ENCODE measurements around the gene LEFTY1.
"Not testable (repeated sequence)": the region's sequence is repeated elsewhere in the genome, so short reads cannot be mapped to it uniquely, and the experiment has no call there.

Gene LEFTY1

DNA sequence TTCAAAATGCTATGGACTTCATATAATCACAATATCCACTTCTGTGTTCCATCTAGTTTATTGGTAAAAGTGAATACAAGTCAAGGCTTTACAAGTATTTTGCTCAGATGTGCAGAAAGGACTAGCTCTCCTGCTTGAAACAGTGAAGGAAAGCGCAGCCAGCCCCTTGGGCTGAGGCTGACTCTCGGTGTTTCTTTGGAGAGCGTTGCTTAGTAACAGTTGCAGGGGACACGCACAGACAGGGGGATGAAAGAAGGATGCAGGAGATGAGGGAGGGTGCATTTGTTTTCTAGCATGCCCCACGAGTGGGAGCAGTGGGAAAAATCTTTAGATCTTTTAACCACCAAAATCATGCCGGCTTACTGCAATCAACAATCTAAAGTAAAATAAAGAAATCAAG is 26.0 kb upstream of the LEFTY1 start:
- DNase-seq = no peak

DNA sequence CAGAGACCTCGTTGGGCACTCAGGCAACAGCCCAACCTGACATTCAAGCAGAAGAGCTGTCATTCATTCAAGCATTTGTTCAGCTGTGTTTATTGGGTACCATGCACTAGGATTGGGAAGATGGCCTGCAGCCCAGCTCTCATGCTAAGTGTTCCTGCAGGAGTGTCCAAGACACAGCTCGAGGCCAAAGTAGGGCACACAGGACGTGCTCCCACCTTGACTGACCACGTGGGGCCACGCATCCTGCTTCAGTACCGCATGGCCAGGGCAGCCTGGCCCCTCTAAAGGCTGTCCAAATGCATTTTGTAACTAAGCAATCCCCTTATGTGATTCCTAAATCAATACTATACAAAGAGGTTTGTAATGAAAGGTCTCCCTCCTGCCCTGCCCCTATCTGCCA is 25.4 kb upstream of the LEFTY1 start:
- no peak for DNase-seq

DNA sequence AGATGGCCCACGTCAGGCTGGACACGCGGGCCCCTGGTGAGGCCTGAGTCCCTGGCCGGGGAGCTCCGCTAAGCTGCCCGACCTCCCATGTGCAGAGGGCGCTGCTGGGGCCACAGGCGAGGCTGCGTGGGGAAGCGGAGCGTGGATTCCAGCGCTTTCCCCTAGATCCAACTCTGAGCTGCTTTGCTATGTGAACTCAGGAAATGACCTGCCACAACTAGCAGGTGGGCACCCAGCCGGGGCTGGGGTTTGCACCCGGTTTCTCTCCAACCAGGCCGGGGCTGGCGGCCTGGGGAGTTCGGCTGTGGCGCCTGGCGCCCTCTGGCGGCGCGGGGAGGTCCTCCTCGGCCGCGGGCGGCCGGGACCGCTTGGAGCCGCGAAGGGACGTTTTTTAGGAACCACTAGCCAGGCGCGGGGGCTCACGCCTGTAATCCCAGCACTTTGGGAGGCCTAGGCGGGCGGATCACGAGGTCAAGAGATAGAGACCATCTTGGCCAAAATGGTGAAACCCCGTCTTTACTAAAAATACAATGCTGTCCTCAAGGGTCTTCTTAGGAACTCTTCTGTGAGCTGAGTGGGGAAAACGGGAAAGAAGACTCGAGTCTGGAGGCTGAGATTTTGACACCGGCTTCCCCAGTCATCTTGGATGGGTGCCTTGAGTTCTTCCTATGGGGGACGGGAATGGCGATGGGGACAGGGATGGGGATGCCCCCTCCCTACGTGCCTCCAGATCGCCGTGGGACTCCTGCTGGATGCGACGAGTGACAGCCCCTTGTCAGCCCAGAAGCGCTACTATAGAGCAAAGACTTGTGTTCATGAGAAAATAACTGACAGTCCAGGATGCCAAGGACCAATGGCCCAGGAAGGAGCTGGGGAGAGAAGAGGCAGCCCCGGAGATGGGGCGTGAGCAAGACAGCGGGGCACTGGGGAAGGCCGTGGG is 22.5 kb upstream of the LEFTY1 start:
- DNase-seq = no peak

DNA sequence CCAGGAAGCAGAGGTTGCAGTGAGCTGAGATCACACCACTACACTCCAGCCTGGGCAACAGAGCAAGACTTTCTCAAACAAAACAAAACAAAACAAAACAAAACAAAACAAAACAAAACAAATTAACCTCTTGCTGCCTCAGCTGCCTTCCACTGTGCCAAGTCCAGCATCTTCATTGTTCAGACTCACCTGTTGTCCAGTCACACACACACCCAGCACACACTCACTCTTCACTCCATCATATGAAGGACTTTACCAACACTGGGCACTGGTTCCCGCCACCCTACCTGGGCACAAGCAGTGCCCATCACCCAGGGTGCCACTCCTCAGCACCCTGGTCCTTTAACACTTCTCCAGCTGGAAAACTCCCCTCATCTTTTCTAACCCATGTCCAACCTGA is 20.5 kb upstream of the LEFTY1 start:
- no peak for DNase-seq

DNA sequence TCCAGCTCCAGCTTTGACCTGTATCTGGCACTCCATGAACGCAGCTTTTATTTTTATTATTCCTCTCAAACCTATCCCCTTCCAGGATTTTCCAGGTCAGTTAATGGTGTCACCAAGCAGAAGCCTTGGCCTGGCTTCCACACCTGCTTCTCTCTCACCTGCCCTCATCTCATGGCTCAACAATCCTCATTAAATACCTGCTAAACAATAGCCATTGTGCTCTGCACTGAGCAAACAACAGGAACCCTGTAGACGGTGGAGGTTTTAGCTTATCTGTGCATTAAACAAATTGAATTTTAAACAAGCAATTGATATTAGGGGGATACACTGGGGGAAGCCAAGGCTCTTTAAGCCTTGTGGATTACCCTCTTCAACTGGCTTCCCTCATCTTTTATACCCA is 19.8 kb upstream of the LEFTY1 start:
- no peak for DNase-seq

DNA sequence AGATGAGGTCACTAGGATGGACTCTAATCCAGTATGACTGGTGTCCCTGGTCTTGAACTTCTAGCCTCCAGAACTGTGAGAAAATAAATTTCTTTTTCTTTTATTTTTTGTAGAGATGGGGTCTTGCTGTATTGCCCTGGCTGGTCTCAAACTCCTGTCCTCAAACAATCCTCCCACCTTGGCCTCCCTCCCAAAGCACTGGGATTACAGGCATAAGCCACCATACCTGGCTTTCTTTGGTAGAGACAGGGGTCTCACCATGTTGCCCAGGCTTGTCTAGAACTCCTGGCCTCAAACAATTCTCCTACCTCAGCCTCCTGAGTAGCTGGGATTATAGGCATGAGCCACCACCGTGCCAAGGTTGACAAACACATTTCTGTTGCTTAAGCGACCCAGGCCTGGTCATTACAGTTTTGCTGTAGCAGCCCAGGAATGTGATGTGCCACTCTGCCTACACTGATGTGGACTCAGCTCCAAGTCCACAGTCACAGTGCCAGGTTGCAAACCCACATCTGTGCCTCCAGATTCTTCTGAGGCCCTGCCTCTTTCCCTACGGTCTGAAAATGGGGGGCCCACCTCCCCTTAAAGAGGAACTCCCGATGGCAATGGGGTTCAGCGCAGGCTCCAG is 19.2 kb upstream of the LEFTY1 start:
- DNase-seq = no peak

DNA sequence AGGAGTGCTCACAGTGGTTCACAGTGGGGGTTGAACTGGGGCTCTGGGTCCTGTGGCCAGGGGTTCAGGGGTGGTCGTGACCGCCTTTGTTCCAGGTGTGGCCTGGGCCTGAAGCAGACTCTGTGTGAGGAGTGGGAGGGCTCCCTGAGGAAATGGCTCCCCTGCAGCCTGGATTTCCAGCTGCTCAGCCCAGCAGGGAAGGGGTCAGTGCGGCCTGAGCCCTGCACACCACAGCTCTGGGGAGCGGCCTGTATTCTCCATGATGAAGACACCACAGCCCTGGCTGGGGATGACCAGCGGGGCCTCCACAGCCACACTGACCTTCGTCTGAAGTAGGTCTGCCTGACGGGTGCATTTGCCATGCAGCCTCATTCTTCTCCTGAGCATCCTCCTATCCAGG is 18.4 kb upstream of the LEFTY1 start:
- no peak for DNase-seq

DNA sequence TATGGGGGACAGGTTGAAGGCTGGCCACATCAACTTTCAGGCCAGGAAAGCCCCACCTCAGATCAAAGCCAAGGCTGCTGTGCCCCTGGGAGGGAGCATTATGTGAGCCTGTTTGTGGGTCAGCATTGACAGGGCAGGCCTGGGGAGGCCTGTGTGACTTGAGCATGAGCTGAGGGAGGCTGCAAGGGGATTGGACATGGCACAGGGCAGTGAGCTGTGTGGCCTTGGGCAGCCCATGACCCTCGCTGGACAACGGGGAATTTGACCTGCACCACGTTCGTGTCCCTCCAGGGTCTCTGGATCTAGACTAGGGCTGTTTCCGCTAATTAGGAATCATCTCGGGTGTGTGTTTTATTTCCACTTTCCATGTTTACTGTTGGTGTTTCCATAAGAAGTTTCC is 17.5 kb upstream of the LEFTY1 start:
- no peak for DNase-seq

DNA sequence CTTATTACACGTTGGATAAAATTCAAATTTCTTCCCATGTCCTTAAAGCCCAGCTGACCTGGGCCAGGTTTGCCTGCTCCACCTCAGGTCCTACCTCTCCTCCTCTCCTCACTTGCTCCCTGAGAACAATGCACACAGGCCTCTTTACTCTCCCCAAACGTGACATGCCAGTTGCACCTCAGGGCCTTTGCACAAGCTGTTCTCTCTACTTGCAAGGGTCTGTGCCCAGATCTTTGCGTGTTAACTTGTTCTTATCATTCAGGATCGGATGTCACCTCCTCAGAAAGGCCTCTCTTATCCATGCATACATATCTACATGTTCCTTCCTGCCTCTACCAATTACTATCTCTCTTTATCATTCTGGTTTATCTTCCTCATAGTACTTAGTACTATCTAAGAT is 14.7 kb upstream of the LEFTY1 start:
- DNase-seq = no peak

DNA sequence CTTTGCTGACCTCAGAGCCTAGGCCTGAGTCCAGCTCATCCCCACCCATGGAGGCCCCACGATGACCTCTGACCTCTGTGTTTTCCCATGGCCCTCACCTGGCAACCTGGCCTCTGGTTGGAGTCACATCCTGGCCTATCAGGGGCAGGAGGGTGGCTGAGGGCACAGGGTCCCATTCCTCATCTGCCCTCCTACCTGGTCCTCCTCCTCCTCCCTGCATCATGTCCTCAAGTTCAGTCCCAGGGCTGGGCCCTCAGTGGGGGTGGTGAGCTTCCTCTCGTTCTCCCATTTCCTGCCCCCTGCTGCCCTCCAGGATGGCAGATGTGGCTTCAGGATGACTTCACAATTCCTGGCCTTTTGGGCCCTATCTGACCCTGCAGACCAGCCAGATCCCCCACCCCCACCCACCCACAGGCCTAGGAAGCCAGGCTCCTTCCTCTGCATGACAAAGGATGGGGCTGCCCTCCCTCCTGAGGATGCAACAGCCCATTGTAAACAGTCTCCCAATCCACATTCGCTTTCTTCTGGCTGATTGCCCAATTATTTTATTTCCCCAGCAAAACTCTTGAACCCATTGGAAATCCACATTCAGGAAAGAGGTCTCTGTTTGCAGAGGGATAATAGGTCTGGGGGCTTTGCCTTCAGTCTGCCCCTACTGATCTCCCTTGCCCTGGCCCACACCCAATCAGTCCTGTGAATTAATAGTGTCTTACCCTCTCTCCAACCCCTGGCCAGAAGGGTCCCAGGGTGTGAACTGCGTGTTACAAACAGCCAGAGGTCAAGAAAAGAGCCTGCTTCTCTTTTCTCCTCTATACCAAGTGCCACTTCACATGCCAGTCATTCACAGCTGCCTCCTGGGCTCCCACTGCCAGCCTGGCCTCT is 10.3 kb upstream of the LEFTY1 start:
- no peak for DNase-seq

DNA sequence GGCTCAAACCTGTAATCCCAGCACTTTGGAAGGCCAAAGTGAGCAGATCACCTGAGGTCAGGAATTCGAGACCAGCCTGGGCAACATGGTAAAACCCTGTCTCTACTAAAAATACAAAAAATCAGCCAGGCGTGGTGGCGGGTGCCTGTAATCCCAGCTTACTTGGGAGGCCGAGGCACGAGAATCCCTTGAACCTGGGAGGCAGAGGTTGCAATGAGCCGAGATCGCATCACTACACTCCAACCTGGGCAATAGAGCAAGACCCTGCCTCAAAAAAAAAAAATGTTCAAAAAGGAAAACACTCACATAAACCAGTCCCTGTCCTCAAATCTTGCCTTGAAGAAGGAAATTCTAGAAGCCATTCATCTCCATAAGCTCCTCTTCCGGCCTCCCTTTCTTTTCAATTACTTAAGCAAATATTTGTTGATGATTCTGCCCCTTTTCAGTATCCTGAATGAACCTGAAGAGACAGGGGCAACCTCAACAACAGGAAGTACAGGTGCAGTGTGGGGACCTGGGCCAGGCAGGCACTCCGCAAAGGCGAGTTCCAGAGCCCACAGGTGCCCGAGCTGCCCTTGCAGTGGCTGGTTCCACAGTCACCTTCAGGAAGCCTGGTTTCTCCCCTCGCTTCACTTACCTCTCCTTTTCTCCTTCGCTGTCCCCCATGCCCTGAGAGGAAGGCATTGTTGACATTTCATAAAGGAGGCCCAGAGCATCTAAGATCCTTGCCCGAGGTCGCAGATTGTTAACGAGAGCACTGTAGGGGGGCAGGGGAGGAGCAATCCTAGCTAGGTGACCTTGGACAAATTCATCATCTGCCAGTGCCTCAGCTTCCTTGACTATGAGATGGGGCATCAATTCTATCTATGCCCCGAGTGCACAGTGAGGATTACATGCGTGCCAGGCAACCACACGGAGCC is 8.9 kb upstream of the LEFTY1 start:
- DNase-seq = no peak

DNA sequence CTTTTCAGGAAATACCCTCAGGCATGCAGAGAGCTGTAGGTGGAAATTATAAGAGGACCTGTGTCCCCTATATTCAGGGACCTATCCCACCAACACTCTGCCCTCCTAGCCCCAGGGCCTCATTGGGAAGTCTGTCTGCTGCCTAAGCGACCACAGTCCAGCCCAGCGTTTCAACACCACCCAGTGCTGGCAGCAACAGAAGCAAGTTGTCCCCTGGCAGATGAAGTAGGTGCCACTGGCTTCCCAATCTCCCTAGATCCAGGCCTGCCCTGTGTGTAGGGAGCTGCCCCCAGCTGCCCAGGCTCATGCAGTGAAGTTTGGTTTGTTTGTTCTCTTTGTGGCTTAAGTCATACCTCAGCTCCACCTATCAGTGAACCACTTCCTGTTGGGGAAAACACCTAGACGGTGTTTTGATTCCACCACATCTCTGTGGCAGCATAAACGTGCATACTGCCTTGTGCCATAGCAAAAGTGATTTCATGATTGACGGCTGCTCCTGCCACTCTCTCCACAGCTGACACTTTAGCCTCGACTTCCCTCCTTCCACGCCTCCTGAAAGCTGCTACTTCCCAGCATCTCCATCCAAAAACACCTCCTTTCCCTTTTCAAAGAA is 8.1 kb upstream of the LEFTY1 start:
- no peak for DNase-seq

DNA sequence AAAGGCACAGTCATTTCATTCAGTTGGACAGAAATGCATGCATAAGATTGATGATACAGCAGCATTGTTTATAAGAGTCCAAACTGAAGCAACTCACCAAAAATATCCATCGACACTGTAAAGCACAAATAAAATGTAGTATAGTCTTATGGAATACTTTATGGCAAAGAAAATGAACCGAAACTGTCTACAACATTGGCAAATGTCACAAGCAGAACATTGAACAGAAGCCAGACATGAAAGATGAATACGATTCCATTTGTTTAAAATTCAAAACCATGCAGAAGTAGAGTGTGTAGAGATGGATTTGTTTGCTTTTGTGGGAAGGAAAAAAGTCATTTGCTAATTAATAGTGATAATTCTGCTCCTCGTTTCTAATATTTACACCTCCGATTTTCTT is 7.5 kb upstream of the LEFTY1 start:
- no peak for DNase-seq

DNA sequence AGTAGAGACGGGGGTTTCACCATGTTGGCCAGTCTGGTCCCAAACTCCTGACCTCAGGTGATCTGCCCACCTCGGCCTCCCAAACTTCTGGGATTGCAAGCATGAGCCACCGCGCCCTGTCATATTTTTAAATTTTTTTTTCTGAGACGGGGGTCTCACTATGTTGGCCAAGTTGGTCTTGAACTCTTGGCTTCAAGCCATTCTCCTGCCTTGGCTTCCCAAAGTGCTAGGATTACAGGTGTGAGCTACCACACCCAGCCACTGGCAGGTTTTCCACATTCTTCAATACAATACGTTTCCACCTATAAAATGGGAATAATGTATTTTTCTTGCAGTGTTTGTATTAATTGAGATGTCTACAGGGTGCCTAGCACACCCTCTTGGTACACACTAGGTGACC is 3.4 kb upstream of the LEFTY1 start:
- no peak for DNase-seq

DNA sequence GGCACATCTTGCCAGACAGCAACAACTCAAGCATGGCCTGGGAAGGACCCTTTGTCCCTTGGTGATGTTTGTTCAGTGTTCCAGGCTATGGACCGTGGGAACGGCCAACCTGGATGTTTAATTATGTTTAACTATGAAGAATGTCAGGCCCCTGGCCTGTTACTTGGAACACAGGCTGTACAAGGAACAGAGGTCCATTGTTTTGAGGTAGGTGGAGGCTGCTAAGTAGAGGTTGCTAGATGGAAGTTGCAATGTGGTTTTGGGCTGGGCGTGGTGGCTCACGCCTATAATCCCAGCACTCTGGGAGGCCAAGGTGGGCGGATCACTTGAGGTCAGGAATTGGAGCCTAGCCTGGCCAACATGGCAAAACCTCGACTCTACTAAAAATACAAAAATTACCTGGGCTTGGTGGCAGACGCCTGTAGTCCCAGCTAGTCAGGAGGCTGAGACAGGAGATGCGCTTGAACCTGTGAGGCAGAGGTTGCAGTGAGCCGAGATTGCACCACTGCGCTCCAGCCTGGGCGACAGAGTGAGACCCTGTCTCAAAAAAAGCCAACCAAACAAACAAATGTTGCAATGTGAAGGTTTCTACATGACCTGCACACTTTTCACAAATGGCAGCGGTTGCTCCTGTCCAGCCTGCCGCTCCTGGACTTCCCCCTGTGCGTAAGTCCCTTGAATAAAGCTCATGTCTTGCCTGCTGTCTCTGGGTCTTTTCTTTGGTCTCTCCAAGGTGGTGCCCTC is 2.5 kb upstream of the LEFTY1 start:
- no peak for DNase-seq

DNA sequence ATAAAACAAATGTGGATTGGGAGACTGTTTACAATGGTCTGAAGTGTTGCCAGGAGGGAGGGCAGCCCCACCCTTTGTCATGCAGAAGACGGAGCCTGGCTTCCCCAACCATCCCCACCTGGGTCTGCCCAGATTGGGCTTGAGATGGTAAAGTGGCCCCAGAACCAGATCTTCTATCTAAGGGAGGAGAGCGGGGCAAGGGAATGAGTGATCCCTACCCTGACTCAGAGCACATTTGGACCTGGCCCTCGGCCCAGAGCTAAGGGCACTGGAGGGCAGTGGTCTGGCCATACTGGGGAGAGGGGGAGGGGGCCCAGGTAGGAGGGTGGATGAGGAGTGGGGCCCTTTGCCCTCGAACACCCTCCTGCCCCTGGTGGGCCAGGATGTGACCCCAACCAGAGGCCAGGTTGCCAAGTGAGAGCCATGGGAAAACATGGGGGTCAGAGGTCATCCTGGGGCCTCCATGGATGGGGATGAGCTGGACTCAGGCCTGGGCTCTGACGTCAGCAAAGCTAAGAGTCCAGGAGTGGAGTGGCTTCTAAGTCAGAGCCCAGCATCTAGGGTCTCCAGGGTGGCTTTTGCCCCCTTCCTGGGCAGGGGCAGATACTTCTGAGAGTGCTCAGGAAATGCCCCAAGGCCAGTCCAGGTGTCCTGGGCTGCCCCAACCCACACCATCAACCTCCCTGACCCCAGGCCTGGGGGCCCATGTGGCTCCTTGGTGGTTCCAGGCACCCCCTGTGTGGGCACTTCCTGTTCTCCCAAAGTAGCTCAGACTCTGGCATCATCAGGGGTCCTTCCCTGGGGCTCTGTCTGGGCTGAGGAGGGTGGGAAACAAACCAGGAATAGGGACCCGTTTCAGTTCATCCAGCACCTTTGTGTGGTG is 1.6 kb upstream of the LEFTY1 start:
- no peak for DNase-seq

DNA sequence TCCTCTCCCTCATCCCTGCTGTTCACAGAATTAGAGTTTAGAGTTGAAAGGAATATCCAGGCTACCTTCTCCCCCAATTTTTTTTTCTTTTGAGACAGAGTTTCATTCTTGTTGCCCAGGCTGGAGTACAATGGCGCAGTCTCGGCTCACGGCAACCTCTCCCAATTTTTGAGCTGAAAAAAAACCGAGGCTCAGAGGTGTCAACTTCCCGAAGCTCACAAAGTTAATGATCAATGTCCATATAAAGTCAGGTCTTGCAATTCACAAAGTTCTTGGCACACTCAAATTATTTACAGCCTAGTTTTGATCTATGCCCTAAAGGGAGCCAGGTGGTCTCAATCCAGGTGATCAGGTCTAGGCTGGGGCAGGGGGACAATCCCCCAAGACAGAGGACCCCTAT is 797 bp upstream of the LEFTY1 start:
- no peak for DNase-seq

DNA sequence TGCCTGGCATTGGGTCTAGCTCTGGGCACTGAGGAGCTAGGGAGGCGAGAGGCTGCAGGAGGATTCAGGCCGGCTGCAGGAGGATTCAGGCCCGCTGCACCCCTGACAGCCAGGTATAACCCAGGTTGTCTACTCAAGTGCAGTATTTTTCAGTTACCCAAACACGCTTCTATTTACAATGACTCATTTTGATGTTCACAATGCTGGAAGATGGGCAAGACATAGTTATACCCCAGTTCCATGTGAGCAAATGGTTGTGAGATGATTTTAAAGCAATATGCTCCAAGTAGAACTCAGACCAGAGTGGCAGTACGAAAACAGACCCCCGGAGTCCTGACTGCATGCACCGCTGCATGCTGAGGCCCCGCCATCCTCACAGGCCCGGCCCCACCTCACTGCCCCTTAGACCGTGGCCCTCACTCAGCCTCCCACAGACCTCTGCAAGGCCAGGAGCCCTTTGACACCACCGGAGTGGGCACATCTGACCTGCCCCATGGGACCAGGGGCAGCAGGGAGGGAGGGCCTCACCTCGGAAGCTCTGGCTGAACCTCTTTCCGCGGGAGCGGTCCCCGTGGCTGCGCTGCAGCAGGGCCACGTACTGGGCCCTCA is 553 bp downstream of the LEFTY1 start:
- DNase-seq = no peak

DNA sequence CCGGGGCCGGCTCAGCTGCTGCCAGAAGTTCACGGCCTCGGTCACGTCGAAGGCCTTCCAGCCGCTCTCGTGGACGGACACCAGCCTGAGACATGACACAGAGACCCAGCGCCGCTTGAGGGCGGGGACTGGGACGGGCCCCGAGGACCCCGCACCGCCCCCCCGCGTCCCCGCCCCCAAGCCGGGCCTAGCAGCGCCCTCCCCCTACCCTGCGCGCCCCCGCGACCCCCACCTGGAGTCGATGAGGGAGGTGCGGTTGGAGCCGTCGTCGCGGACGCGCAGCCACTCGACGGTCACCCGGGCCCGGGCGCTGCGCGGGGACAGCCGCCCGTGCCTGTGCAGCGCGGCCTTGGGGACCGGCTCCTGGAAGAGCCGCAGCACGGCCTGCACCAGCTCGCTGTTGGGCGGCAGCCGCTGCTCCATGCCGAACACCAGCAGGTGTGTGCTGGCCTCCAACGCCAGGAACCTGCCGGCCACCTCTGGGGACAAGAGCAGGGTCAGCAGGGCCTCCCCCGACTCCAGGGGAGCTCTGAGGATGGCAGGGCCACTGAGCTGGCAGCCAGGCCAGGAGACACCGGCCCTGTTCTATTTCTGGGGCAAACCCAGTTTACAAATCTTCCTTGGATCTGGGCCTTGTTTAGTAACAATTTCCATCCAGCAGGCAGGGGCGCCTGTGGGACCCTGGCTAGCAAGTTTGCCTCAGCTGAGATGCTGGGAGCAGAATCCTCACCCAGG is 1.2 kb downstream of the LEFTY1 start:
- not testable (repeated sequence) for DNase-seq
